HCT116 (cell line): Measurements from ENCODE around the gene RIC8A. TPM values are rescaled to one million over a fixed set of nuclear protein-coding genes. Genes with fewer than 3 reads are reported as not detected.

Experiments
- ATAC-seq: fragments of 200-7000 bp; cut with Tn5 transposase; 2 replicates; pipeline ENCODE4 v1.9.1; 2020; ENCODE audit warnings: mild to moderate bottlenecking, moderate library complexity
- BruUV-seq: library from RNA; stranded (reverse); fragments of 400-500 nt; replicated peaks from 2 replicates; lab custom pipeline; 2021; lab: Mats Ljungman, UMichigan
- CTCF ChIA-PET: fragments of 300-600 bp; sonication (Branson Sonifier 250); formaldehyde crosslinking; loops from one replicate; lab custom pipeline; 2021; ENCODE audit warnings: antibody characterized with exemption; lab: Charles Lee
- POLR2A ChIA-PET: fragments of 300-600, 350-600 bp; sonication (Branson Sonifier 250); formaldehyde crosslinking; loops from one replicate; lab custom pipeline; 2021; ENCODE audit warnings: antibody characterized with exemption; lab: Charles Lee
- RAD21 ChIA-PET, 2 experiments: fragments of 300-600 bp; sonication (Branson Sonifier 250); formaldehyde crosslinking; loops; one replicate each; lab custom pipeline; 2023; ENCODE audit warnings: low total read pairs in 2 of 2; ENCODE audit not compliant: uncharacterized antibody in 2 of 2, unreplicated experiment in 2 of 2, low non-redundant PET in 1 of 2; lab: Charles Lee
- DNase-seq: peaks from one replicate; pipeline ENCODE4 v3.0.0-alpha.2; 2010; ENCODE audit warnings: low read depth, low spot score
- H2AFZ ChIP-seq: fragments of 200-600 bp; shearing (Covaris generic), sonication (generic); 2 replicates; pipeline ENCODE4 v1.6.1; 2017; ENCODE audit warnings: low read depth, mixed run types, mixed read lengths, antibody characterized with exemption, low read length; ENCODE audit not compliant: poor library complexity, severe bottlenecking
- H3K27ac ChIP-seq: 2 replicates; pipeline ENCODE4 v1.5.1; 2012; ENCODE audit warnings: low read depth, low read length
- H3K27me3 ChIP-seq: fragments of 200-600 bp; sonication (generic); 2 replicates; pipeline ENCODE4 v1.6.1; 2016; ENCODE audit warnings: mixed run types, low read length, mixed read lengths; ENCODE audit not compliant: insufficient read depth
- H3K36me3 ChIP-seq, 2 experiments: fragments of 200-500 bp in 1 of 2; fragments of 200-600 bp in 1 of 2; sonication (Bioruptor generic) in 1 of 2; sonication (generic) in 1 of 2; 2 replicates each; pipeline versions ENCODE4 v1.5.1 to v1.6.1; 2014 to 2016; ENCODE audit warnings: low read length in 2 of 2, inconsistent platforms in 1 of 2, mixed read lengths in 1 of 2, mixed run types in 1 of 2; ENCODE audit not compliant: insufficient read depth in 2 of 2, control insufficient read depth in 1 of 2
- H3K4me1 ChIP-seq, 2 experiments: fragments of 200-600 bp in 1 of 2; sonication (generic) in 1 of 2; 2 replicates each; pipeline versions ENCODE4 v1.5.1 to v1.6.1; 2012 to 2017; ENCODE audit warnings: low read length in 2 of 2, inconsistent platforms in 1 of 2, mild to moderate bottlenecking in 1 of 2, mixed read lengths in 1 of 2, mixed run types in 1 of 2, moderate library complexity in 1 of 2; ENCODE audit not compliant: insufficient read depth in 2 of 2, control insufficient read depth in 1 of 2
- H3K4me2 ChIP-seq: fragments of 200-600 bp; sonication (generic); 2 replicates; pipeline ENCODE4 v1.6.1; 2017; ENCODE audit warnings: mixed run types, low read length, mixed read lengths
- H3K4me3 ChIP-seq, 2 experiments: fragments of 200-600 bp in 1 of 2; sonication (generic) in 1 of 2; replicated peaks in 1 of 2; 2 replicates each; pipeline ENCODE4 v1.5.1; 2011 to 2016; ENCODE audit warnings: low read length in 2 of 2, control low read depth in 1 of 2, low read depth in 1 of 2, mild to moderate bottlenecking in 1 of 2, mixed read lengths in 1 of 2, mixed run types in 1 of 2
- H3K79me2 ChIP-seq: fragments of 200-600 bp; sonication (generic); 2 replicates; pipeline ENCODE4 v1.6.1; 2017; ENCODE audit warnings: mild to moderate bottlenecking, mixed run types, low read length, moderate library complexity, mixed read lengths; ENCODE audit not compliant: insufficient read depth
- H3K9ac ChIP-seq: fragments of 200-600 bp; sonication (generic); 2 replicates; pipeline ENCODE4 v1.6.1; 2016; ENCODE audit warnings: low read length, mixed read lengths
- H3K9me2 ChIP-seq: fragments of 200-600 bp; sonication (generic), shearing (Covaris generic); 2 replicates; pipeline ENCODE4 v1.6.1; 2017; ENCODE audit warnings: mixed run types, mild to moderate bottlenecking, moderate library complexity; ENCODE audit not compliant: insufficient read depth
- H3K9me3 ChIP-seq, 2 experiments: fragments of 200-500 bp in 1 of 2; fragments of 200-600 bp in 1 of 2; sonication (Bioruptor generic) in 1 of 2; sonication (generic) in 1 of 2; 2 replicates each; pipeline ENCODE4 v1.6.1; 2014 to 2017; ENCODE audit warnings: low read length in 2 of 2, mixed read lengths in 2 of 2, inconsistent platforms in 1 of 2, low read depth in 1 of 2, mild to moderate bottlenecking in 1 of 2, mixed run types in 1 of 2, moderate library complexity in 1 of 2; ENCODE audit not compliant: control insufficient read depth in 1 of 2, insufficient read depth in 1 of 2
- H4K20me1 ChIP-seq: fragments of 200-600 bp; sonication (generic), shearing (Covaris generic); 2 replicates; pipeline ENCODE4 v1.6.1; 2017; ENCODE audit warnings: mixed run types, mild to moderate bottlenecking, moderate library complexity; ENCODE audit not compliant: insufficient read depth
- EGR1 ChIP-seq: IDR thresholded peaks from 2 replicates; pipeline ENCODE4 v1.6.1; 2012; ENCODE audit warnings: low read depth
- ELF1 ChIP-seq: IDR thresholded peaks from 2 replicates; pipeline ENCODE4 v1.6.1; 2012; ENCODE audit warnings: low read depth, borderline replicate concordance
- EZH2 ChIP-seq: fragments of 200-600 bp; sonication (generic); IDR thresholded peaks from 2 replicates; pipeline ENCODE4 v1.6.1; 2017; ENCODE audit warnings: antibody characterized with exemption, mixed run types
- FOSL1 ChIP-seq: IDR thresholded peaks from 2 replicates; pipeline ENCODE4 v1.6.1; 2012; ENCODE audit warnings: low read depth
- POLR2AphosphoS5 ChIP-seq: IDR thresholded peaks from 2 replicates; pipeline ENCODE4 v1.6.1; 2011; ENCODE audit warnings: mild to moderate bottlenecking, low read depth, low read length, moderate library complexity
- SIN3A ChIP-seq: IDR thresholded peaks from 2 replicates; pipeline ENCODE4 v1.6.1; 2012; ENCODE audit warnings: low read depth
- SRF ChIP-seq: IDR thresholded peaks from 2 replicates; pipeline ENCODE4 v1.6.1; 2012; ENCODE audit warnings: low read depth
- intact Hi-C: fragments of 100-400 bp; cut with micrococcal nuclease; formaldehyde crosslinking; loops from 2 replicates; pipeline ENCODE4 v1.10.0; 2022
- total RNA-seq: library from RNA; stranded (reverse); gene quantifications from one replicate; pipeline ENCODE4 v1.2.1, GENCODE V29; 2021; ENCODE audit not compliant: unreplicated experiment
- TF ChIP-seq, protein P1 (sequence below): IDR thresholded peaks from 2 replicates; pipeline ENCODE4 v1.6.1; 2011; ENCODE audit warnings: mild to moderate bottlenecking, low read length, moderate library complexity; ENCODE audit not compliant: insufficient replicate concordance; ENCODE audit errors: extremely low read depth

RIC8A gene
- total RNA-seq, 1 experiment from 2014 or later: 75.2 TPM

DNA sequence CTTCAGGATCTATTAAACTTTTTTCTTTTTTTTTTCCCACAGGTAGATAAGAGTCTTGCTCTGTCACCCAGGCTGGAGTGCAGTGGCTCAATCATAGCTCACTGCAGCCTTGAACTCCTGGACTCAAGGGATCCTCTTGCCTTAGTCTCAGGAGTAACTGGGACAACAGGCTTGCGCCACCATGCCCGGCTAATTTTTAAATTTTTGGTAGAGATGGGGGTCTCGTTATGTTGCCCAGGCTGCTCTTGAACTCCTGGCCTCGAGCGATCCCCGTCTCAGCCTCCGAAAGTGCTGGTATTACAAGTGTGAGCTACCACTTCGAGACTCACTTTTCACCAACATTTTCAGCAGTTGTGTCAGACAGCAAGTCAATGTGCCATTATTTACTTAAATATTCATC is 27.7 kb downstream of the RIC8A start:
- CTCF ChIA-PET: no interaction called here
- TF ChIP-seq EZH2 (no peak), SIN3A (no peak), POLR2AphosphoS5 (no peak), EGR1 (no peak), FOSL1 (no peak), ELF1 (no peak)
- TF ChIP-seq, protein P1, sequence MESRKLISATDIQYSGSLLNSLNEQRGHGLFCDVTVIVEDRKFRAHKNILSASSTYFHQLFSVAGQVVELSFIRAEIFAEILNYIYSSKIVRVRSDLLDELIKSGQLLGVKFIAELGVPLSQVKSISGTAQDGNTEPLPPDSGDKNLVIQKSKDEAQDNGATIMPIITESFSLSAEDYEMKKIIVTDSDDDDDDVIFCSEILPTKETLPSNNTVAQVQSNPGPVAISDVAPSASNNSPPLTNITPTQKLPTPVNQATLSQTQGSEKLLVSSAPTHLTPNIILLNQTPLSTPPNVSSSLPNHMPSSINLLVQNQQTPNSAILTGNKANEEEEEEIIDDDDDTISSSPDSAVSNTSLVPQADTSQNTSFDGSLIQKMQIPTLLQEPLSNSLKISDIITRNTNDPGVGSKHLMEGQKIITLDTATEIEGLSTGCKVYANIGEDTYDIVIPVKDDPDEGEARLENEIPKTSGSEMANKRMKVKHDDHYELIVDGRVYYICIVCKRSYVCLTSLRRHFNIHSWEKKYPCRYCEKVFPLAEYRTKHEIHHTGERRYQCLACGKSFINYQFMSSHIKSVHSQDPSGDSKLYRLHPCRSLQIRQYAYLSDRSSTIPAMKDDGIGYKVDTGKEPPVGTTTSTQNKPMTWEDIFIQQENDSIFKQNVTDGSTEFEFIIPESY: no peak
- RAD21 ChIA-PET: no interaction called here
- peaks cover 6 to 20% of the 10 kb centered on the region in 2 experiments; a peak in 3 of 4 replicates for H3K4me1 ChIP-seq
- H3K9me2 ChIP-seq: no peaks in the 10 kb centered on the region
- peaks cover 40% of the 10 kb centered on the region for H3K79me2 ChIP-seq
- H3K9me3 ChIP-seq: no peaks in the 10 kb centered on the region
- POLR2A ChIA-PET: no interaction called here
- no peaks in the 10 kb centered on the region for H3K27me3 ChIP-seq
- H3K36me3 ChIP-seq: peaks cover 7 to 8% of the 10 kb centered on the region in 2 experiments; a peak in 3 of 4 replicates
- no peak for ATAC-seq
- DNase-seq: no peak
- peak overlapping the region; percentile 74 for H3K9ac ChIP-seq
- BruUV-seq: no TSS peak
- H3K4me2 ChIP-seq: peak overlapping the region; percentile 83
- H4K20me1 ChIP-seq: no peaks in the 10 kb centered on the region
- H2AFZ ChIP-seq: no peak overlapping the region
- intact Hi-C loops: loop anchor here (5.0 kb wide), 2 partner anchors 52 to 217 kb away; partner anchors contain the start of genes PGGHG and PTDSS2
- H3K27ac ChIP-seq: peak overlapping the region; percentile 83; the same call in 1 of the 2 replicates
- peak overlapping the region; percentile 76 to 94 for H3K4me3 ChIP-seq

DNA sequence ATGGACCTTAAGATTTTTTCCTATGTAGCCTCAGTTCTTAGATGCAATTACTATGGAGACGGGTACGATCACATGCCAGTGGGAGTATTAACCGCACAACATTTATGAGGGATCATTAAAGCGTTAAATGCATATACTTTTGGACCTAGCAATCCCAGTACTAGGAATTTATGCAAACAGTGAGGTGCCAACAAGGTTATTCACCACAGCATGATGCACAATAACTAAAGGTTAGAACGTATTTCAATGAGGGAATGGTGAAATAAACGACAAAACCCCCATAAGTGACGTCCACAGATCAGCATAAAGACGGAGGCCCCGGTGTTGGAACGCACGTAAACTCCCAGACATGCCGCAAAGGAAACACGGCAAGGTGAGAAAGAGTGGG is 28.1 kb downstream of the RIC8A start:
- DNase-seq (no peak), ATAC-seq (peak; percentile 15)
- Histone ChIP-seq H3K36me3 (peaks cover 7 to 12% of the 10 kb centered on the region in 2 experiments; a peak in 3 of 4 replicates), H3K79me2 (peaks cover 44% of the 10 kb centered on the region), H3K4me2 (peak overlapping the region; percentile 83), H3K9ac (peak overlapping the region; percentile 74), H3K4me3 (peak overlapping the region; percentile 76 to 94), H3K9me2 (no peaks in the 10 kb centered on the region), H3K27ac (peak overlapping the region; percentile 83), H2AFZ (no peak overlapping the region), H4K20me1 (no peaks in the 10 kb centered on the region), H3K4me1 (peaks cover 6 to 20% of the 10 kb centered on the region in 2 experiments; a peak in 3 of 4 replicates), H3K27me3 (no peaks in the 10 kb centered on the region), H3K9me3 (no peaks in the 10 kb centered on the region)
- intact Hi-C loops: loop anchor here (5.0 kb wide), 2 partner anchors 52 to 217 kb away; partner anchors contain the start of genes PGGHG and PTDSS2
- ChIA-PET POLR2A (no interaction called here), CTCF (no interaction called here), RAD21 (no interaction called here)
- TF ChIP-seq SIN3A: 0 out of 2 replicates have a peak, but pooled peaks have one; percentile 14
- TF ChIP-seq SRF: no peak
- no TSS peak for BruUV-seq
